ENCODE measurements around the gene ZNF865.
"Not testable (repeated sequence)": the region's sequence is repeated elsewhere in the genome, so short reads cannot be mapped to it uniquely, and the experiment has no call there.

ZNF865 gene

GRCh38 chr19:55605637-55606470 lies at the start of gene ZNF865:
TSS of gene ZNF865 (plus strand) at chr19:55605647. CDS start at chr19:55613619, 7,972 bp downstream.
- DNase-seq (ENCODE audit: low read depth): peak; percentile 48

- DNase-seq (ENCODE audit: low read depth): no peak
Observed at GRCh38 chr19:55559684-55560083, 45.8 kb upstream of the ZNF865 start.

- DNase-seq (ENCODE audit: low read depth): no peak
Observed at GRCh38 chr19:55563261-55563690, 42.2 kb upstream of the ZNF865 start.

GRCh38 chr19:55566823-55567222 lies 38.6 kb upstream of the ZNF865 start:
- no peak for DNase-seq (ENCODE audit: low read depth)

- no peak for DNase-seq (ENCODE audit: low read depth)
Observed at GRCh38 chr19:55567708-55568328, 37.6 kb upstream of the ZNF865 start.

- DNase-seq (ENCODE audit: low read depth): not testable (repeated sequence)
Observed at GRCh38 chr19:55569477-55569876, 36.0 kb upstream of the ZNF865 start.

GRCh38 chr19:55573929-55574328 lies 31.5 kb upstream of the ZNF865 start:
- not testable (repeated sequence) for DNase-seq (ENCODE audit: low read depth)

GRCh38 chr19:55576746-55577145 lies 28.7 kb upstream of the ZNF865 start:
- no peak for DNase-seq (ENCODE audit: low read depth)

GRCh38 chr19:55578031-55578760 lies 27.3 kb upstream of the ZNF865 start:
- DNase-seq (ENCODE audit: low read depth): no peak

- no peak for DNase-seq (ENCODE audit: low read depth)
Observed at GRCh38 chr19:55578761-55579747, 26.4 kb upstream of the ZNF865 start.

- DNase-seq (ENCODE audit: low read depth): no peak
Observed at GRCh38 chr19:55579766-55580621, 25.5 kb upstream of the ZNF865 start.

GRCh38 chr19:55580628-55581144 lies 24.8 kb upstream of the ZNF865 start, which contains the start of gene ZNF579:
TSS of gene ZNF579 (minus strand) at chr19:55580848. CDS start at chr19:55579639, 1,209 bp downstream.
- peak; percentile 43 for DNase-seq (ENCODE audit: low read depth)

GRCh38 chr19:55581145-55581822 lies 24.2 kb upstream of the ZNF865 start:
- no peak for DNase-seq (ENCODE audit: low read depth)

- no peak for DNase-seq (ENCODE audit: low read depth)
Observed at GRCh38 chr19:55581823-55582223, 23.6 kb upstream of the ZNF865 start.

GRCh38 chr19:55582284-55582683 lies 23.2 kb upstream of the ZNF865 start:
- DNase-seq (ENCODE audit: low read depth): not testable (repeated sequence)

GRCh38 chr19:55583897-55584296 lies 21.6 kb upstream of the ZNF865 start:
- DNase-seq (ENCODE audit: low read depth): not testable (repeated sequence)

GRCh38 chr19:55584871-55585270 lies 20.6 kb upstream of the ZNF865 start:
- DNase-seq (ENCODE audit: low read depth): no peak

- no peak for DNase-seq (ENCODE audit: low read depth)
Observed at GRCh38 chr19:55585658-55586339, 19.6 kb upstream of the ZNF865 start.
